HepG2 (cell line): Measurements from ENCODE around the gene VIPR1.

Experiments
- CTCF ChIP-seq: sonication (generic); formaldehyde crosslinking; IDR thresholded peaks from 2 replicates; pipeline ENCODE4 v1.5.0; 2020; ENCODE audit warnings: mild to moderate bottlenecking, missing genetic modification reagents, moderate library complexity
- FOXA3 ChIP-seq: IDR thresholded peaks from 2 replicates; pipeline ENCODE4 v1.6.1; 2016; ENCODE audit warnings: missing genetic modification reagents, missing compliant biosample characterization
- HMG20A ChIP-seq: IDR thresholded peaks from 2 replicates; pipeline ENCODE4 v1.6.1; 2016; ENCODE audit warnings: borderline replicate concordance
- MAZ ChIP-seq, 2 experiments: sonication (generic) in 1 of 2; formaldehyde crosslinking in 1 of 2; IDR thresholded peaks; 2 replicates each; pipeline versions ENCODE4 v1.5.0 to v1.6.1; 2012 to 2020; ENCODE audit warnings: low read depth in 2 of 2, mild to moderate bottlenecking in 2 of 2, borderline replicate concordance in 1 of 2, improper control_type of control experiment in 1 of 2, low read length in 1 of 2, missing genetic modification reagents in 1 of 2, moderate library complexity in 1 of 2
- NFKB2 ChIP-seq: sonication (generic); formaldehyde crosslinking; IDR thresholded peaks from 2 replicates; pipeline ENCODE4 v1.4.0; 2020; ENCODE audit warnings: missing genetic modification reagents, borderline replicate concordance
- SMC3 ChIP-seq: IDR thresholded peaks from 2 replicates; pipeline ENCODE4 v1.6.1; 2011; ENCODE audit warnings: low read length, improper control_type of control experiment
- ZNF44 ChIP-seq: sonication (generic); formaldehyde crosslinking; IDR thresholded peaks from 2 replicates; pipeline ENCODE4 v1.5.1; 2020; ENCODE audit warnings: mild to moderate bottlenecking, missing genetic modification reagents
- ZNF563 ChIP-seq: sonication (generic); formaldehyde crosslinking; IDR thresholded peaks from 2 replicates; pipeline ENCODE4 v1.8.0; 2022; ENCODE audit warnings: mild to moderate bottlenecking, moderate library complexity, missing genetic modification reagents
- ZNF878 ChIP-seq: sonication (generic); formaldehyde crosslinking; IDR thresholded peaks from 2 replicates; pipeline ENCODE4 v1.8.1; 2023; ENCODE audit warnings: mild to moderate bottlenecking, missing genetic modification reagents, moderate library complexity
- ZSCAN25 ChIP-seq: sonication (generic); formaldehyde crosslinking; IDR thresholded peaks from 2 replicates; pipeline ENCODE4 v1.8.0; 2022; ENCODE audit warnings: mild to moderate bottlenecking, missing genetic modification reagents
- TF ChIP-seq, protein P1 (sequence below): sonication (generic); formaldehyde crosslinking; IDR thresholded peaks from 2 replicates; pipeline ENCODE4 v1.8.0; 2022; ENCODE audit warnings: missing genetic modification reagents, mild to moderate bottlenecking, moderate library complexity, borderline replicate concordance
- TF ChIP-seq, protein P2 (sequence below): sonication (generic); formaldehyde crosslinking; IDR thresholded peaks from 2 replicates; pipeline ENCODE4 v1.4.0; 2020; ENCODE audit warnings: missing genetic modification reagents

GRCh38 chr3:42530073-42530472 is 27.6 kb downstream of the VIPR1 start:
- no peak for TF ChIP-seq ZSCAN25 (CRISPR knock-in tag)
- no peak for TF ChIP-seq SMC3
- no peak for TF ChIP-seq CTCF (CRISPR knock-in tag)
- TF ChIP-seq, protein P1, sequence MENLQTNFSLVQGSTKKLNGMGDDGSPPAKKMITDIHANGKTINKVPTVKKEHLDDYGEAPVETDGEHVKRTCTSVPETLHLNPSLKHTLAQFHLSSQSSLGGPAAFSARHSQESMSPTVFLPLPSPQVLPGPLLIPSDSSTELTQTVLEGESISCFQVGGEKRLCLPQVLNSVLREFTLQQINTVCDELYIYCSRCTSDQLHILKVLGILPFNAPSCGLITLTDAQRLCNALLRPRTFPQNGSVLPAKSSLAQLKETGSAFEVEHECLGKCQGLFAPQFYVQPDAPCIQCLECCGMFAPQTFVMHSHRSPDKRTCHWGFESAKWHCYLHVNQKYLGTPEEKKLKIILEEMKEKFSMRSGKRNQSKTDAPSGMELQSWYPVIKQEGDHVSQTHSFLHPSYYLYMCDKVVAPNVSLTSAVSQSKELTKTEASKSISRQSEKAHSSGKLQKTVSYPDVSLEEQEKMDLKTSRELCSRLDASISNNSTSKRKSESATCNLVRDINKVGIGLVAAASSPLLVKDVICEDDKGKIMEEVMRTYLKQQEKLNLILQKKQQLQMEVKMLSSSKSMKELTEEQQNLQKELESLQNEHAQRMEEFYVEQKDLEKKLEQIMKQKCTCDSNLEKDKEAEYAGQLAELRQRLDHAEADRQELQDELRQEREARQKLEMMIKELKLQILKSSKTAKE (CRISPR knock-in tag): no peak
- no peak for TF ChIP-seq ZNF44 (CRISPR knock-in tag)
- no peak for TF ChIP-seq MAZ (IDR thresholded peaks at IDR 0.05; ENCODE audit: borderline replicate concordance, low read depth, low read length)
- TF ChIP-seq MAZ (CRISPR knock-in tag; IDR thresholded peaks at IDR 0.05; ENCODE audit: low read depth): no peak
- TF ChIP-seq ZNF563: no peak
- TF ChIP-seq ZNF878: no peak
- TF ChIP-seq FOXA3 (CRISPR knock-in tag): no peak
- TF ChIP-seq HMG20A (CRISPR knock-in tag): no peak
- TF ChIP-seq, protein P2, sequence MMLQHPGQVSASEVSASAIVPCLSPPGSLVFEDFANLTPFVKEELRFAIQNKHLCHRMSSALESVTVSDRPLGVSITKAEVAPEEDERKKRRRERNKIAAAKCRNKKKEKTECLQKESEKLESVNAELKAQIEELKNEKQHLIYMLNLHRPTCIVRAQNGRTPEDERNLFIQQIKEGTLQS (CRISPR knock-in tag): no peak
- no peak for TF ChIP-seq NFKB2
